DMS153 (cell line): ENCODE data around the gene C14orf180.

Experiments used
- DNase-seq: peaks from one replicate; lab custom pipeline; 2025; lab: John Stamatoyannopoulos, UW

The C14orf180 gene

DNA sequence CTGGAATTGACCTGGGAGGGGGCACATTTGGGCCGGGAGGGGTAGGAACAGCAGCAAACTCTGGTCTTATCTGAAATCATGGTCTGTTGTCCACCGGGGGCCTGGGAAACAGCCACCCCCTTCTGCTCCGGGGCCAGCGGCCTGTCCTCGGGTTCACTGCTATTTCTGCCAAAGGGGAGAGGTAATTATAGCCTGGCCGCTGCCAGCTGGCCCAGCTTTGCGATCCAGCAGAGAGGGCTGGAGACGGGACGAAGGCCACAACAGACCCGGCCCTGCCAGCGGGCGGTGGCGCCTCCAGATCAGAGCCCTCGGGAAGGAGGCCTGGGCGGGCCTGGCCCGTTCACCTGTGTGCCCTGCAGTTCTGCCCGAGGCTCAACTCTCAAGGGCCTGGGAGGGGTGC lies at the start of gene C14orf180:
TSS of gene C14orf180 (plus strand) at position 258 of the 400 bp plus-strand sequence. CDS start 6,667 bp downstream, outside the sequence.
- no peak for DNase-seq

DNA sequence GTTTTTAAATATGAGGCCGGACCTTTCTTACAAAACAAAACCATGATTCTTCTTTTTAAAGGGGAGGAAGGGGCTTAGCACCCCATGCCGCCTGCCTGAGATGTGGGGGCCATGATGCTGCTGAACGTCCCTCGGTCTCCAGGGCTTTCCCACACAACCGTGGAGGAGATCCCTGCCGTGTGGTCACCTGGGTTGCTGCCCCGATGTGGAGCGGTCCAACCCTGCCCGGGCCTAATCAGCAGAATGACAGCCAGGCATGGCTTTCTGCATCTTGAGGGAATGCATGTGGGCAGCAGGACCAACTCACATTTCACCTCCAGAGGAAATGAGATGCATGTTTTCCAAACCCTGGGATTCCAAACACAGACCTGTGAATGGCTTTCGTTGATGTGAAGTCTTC lies 48.9 kb upstream of the C14orf180 start:
- DNase-seq = no peak

DNA sequence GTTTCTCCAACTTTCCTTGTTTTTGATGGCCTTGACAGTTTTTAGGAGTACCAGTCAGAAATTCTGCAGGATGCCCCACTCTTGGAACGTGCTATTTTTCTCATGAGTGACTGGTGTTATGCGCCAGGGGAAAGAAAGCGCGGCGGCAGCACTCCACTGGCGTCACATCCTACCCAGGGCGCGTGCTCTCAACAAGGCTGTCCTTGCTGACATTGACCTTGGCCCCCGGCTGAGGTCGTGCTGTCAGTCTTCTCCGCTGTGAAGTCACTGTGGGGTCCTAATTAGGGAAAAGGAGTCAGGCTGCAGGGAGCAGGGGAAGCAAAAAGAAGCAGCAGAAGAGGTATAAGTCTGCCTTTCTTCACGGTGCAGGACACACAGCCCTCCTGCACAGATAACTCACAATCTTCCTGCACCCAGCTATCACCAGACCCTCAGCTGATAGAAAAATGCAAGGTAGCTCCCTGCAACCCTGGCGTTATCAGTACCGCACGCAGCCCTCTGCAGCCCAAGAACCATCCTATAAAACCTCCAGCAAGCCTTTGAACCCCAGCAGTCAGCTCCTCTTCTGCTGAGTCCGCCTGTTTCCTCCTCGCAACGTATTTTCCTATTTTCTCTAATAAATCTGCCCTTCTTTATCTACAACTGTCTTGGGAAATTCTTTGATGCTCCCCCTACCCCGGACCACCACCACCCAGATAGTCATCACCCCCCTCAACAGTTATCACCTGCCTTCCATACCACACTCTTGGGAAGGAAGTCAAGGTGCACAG lies 48.0 kb upstream of the C14orf180 start:
- no peak for DNase-seq

DNA sequence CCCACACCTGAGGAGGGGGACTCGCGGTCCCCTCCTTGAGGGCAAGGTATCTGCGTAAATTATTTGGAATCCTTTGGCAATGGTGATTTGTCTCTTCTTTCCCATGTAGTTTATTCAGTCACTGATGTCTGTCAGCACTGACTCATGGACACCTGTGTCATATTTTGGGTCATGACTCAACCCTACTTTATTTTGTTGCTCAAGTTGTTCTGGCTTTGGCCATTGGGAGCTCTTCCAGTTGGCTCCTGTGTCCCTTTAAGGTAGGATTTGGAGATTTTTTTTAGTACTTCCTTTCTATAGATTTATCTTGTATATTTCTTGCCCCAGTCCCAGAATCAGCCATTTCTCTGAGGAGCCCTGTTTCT lies 47.4 kb upstream of the C14orf180 start:
- DNase-seq = no peak

DNA sequence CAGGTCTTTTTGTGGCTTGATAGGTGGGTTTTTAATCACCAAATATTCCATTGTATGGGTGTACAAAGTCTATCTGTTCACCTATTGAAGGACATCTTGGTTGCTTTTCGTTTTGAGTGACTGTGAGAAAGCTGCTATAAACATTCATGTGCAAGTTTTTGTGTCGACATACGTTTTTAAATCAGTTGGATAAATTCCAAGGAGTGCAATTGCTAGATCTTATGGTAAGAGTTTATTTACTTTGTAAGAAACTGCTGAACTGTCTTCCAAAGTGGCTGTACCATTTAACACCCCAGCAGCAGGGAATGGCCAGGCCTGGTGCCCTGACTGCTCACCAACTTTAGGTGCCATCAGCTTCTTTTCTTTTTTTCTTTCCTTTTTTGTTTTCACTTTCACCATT lies 45.5 kb upstream of the C14orf180 start:
- no peak for DNase-seq

DNA sequence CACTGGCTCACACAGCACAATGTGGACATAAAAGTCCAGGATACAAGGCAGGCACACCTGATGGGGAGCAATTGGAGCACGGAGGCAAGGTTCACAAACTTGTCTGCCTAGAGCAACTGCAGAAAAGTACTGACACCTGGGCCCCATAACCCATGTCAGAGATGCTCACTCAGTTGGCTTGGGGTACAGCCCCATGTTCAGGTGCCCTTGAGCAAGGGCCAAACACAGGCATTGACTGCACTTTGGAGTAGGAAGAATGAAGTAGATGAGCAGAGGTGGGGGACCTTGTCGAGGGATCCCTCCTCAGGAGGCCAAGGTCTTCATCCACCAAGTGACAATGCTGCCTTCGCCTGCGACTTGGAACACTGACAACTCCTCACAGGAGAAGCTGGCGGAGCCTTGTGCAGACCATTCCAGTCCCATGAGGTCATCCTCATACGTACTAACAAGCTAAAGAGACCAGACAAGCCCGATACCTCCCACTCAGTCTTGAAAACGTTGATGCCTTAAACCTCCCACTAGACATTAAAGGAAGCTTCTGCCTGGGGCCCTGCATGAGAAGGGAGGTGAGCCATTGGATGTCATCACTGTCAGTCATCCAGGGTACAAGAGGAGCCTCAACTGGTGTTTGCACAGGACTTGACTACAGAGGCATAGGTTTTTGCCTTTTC lies 42.5 kb upstream of the C14orf180 start:
- DNase-seq = no peak

DNA sequence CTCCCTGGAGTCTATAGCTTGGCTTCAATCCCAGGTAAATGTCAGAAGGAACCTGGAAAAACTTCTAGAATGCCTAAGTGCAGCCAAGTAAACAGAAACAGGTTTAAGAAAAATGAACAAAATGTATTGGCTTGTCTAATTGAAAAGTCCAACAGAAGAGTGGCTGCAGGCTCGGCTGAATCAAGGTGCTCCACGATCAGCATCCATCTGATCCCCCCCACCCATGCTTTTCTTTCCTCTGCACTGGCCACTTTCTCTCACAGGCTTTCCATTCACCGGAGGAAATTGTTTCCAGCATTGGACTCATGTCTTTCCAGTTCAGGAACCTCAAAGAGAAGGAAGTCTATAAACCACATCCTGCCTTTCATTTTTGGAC lies 42.0 kb upstream of the C14orf180 start:
- no peak for DNase-seq

DNA sequence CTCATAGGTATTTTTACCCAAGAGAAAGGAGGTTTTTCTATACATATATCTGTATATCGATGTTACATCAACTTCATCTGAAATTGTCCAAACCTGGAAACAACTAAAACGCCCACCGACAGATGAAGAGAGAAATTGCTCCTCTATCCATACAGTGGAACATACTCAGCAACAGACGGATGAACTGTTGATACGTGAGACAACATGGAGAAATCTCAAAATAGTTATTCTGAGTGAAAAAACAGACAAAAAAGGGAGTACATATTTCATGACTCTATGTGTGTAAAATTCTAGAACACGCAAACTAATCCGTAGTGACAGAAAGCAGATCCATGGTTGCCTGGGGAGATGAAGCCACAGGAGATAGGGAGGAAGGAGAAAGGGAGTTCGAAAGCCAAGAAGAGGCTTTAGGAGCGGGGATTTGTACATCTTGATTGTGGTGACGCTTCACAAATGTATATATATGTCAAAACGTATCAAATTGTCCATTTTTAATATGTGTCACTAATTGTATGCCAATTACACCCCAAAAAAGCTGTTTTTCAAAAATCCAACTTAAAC lies 37.6 kb upstream of the C14orf180 start:
- DNase-seq = no peak

DNA sequence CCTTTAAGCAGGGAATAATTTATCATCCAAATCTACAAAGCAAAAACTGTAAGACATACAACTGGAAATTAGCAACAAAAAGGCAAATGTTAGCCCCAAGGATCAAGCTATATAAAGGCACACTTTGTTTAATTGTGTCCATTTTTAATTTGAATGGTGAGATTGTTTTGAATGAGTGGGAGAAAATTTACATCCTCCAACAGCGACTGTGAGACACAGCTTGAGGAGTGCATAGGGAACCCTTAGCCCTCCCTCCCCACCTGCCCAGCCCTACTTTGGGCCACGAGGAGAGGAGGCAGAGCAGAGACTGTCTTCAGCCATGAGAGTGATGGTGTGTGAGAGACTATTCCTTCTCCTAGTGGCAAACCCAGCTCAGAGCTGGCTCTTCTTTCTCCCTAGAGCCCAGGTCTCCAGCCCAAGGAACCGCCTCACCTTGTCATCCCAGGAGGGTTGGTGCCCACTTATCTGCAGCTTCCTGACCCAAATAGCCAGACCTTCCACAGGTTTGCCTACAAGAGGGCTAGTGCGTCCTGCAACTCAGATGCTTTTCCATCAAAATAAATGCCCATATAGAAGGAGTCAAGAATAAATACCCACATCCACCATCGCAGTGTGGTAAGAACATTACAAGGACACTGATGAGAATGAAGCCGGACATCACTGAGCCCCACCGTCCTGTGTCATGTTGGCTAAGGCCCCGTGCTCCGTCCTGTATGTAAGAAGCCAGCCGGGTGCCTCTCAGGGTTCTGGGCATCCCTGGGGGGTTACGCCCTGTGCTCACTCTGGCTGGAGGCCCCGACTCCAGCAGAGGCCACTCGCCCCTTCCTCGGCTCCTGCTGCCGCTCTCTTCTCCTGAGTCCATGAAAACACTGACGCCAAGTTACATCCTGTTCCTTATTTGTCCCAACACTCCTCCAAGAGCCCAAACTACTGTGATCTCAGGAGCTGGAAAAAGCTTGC lies 36.4 kb upstream of the C14orf180 start:
- DNase-seq = no peak

DNA sequence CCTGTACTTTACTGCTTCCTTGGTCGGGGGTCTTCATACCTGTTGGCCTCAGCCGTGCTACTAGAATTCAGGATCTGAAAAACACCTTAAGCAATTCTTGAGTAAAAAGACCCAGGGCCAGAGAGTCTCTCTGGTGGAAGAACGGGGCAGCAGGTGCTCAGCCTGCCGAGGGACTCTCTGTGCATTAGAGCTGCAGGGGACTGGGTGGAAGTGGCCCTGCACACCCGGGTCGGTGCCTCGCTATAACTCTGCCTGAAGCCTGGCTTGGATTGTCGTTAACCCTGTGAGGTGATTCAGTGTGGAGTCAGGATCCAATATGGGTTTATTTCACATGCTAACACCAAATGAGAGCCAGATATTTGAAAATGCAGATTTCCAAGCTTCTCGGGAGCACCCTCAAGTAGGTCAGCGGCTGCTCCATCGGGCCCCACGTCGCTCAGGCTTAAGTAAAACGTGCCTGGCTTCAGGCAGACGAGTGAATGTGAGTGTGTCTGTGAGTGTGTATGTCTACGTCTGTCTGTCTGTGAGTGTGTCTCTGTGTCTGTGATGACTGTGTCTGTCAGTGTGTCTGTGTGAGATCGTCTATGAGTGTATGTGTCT lies 35.1 kb upstream of the C14orf180 start:
- no peak for DNase-seq

DNA sequence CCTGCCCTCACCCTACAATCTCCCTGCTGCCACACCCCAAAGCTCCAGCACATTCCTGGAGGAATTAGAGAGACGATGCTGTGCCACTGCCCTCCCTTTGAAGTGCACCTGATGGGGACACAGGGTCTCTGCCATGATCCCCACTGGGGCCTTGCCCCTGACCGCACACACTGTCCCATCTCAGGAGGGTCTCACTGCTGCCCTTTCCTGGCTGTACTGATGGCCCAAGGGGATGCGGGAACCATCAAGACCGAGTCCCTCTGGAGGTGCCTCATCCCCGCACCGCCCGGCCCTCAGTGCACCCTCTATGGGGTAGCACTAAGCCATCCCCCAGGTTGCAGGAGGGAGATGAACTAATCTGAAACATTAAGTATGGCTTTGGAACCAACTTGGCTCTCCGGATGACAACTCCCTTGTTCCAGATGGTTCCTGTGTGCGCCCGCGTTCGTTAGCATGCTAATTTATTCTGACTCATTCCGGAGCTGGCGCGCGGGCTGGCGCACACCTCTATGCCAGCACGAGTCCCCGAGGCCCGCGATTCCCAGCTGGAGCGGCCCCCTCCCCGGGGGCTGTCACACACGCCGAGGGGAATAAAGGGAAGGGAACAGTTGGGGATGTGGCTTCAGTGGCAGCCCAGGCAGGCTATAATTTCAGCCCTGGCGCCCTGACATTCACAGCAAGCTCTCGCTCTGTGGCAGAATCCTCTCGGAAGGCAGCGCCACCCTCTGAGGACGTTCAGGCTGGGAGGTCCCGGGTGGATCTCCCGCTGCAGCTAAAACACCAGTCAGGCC lies 34.2 kb upstream of the C14orf180 start:
- DNase-seq = no peak

DNA sequence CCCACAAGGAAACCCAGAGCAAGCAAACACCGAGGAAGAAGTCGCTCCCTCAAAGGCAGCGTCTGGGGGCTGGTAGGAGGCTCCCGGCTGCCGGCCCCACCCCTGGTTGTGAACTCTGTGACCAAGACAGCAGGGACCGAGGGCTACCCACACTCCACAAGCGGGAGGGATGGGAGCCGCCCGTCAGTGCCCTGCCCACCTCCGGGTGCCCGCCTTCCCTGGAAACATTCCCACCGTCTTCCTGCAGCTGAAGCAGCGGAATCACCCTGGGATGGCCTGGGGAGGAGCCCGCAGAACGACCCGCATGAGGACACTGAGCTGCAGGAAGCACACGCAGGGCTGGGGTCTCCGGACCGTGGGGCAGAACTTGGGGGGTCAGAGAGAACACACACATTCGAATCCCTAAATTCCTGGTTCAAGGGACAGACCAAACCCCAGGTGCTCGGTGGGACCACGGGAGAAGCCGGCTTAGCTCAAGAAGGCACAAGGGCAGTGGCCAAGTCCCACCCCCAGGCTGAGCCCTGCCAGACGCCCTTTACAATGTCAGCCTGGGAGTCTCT lies 33.5 kb upstream of the C14orf180 start:
- DNase-seq = no peak

DNA sequence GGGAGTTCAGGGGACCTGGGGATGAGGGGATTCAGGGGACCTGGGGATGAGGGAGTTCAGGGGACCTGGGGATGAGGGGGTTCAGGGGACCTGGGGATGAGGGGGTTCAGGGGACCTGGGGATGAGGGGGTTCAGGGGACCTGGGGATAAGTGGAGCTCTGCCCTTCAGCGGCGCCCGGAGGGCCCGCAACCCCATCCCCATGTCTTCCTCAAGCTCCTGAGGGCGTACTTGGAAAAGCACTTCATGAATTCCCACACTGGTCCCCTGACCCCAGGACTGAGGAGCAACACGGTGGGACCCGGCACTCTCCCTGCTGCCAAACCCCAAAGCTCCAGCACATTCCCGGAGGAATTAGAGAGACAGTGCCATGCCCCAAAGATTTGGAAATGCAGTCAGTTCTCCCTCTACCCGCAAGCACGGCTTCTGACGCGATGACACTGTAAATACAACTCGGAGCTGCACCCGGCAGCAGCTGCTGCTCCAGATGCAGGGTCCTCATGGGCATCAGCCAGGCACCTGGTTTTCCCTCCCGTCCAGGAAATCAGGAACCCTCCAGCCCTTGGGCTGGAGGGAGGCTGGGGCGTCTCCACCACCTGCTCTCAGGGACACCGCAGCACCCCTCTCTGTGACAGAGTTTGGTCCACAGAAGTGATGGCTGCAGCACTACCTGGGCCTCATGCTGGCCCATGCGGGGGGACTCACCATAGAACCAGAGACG lies 32.8 kb upstream of the C14orf180 start:
- no peak for DNase-seq

DNA sequence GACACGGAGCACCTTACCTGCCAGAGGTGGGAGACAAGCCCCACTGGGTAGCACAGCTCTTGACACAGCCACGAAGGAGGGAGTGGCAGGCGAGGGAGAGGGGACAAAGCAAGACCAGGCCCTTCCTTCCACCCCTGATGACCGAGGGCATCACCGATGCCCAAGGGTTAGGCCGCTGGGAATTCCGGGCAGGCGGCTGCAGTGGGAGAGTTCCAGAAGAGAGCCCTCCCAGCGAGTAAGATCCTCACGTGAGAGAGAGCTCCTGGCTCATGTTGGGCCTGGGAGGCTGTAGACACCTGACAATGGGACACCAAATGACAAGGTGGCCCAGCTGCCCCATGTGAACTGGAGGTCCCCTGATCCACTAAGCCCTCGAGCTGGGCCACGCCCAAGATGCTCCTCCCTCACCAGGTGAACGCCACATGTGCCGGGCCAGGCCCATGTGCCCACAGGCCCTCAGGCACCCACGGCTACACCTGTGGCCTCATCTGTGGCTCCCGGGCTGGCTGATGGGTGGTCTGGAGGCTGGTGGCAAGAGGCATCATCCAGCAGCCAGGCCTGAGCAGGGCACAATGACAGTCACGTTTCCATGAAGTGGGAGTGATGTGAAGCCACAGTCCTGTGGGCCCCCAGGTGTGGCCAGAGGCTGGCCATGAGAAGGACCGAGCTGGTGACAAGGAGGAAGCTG lies 32.1 kb upstream of the C14orf180 start:
- DNase-seq = no peak

DNA sequence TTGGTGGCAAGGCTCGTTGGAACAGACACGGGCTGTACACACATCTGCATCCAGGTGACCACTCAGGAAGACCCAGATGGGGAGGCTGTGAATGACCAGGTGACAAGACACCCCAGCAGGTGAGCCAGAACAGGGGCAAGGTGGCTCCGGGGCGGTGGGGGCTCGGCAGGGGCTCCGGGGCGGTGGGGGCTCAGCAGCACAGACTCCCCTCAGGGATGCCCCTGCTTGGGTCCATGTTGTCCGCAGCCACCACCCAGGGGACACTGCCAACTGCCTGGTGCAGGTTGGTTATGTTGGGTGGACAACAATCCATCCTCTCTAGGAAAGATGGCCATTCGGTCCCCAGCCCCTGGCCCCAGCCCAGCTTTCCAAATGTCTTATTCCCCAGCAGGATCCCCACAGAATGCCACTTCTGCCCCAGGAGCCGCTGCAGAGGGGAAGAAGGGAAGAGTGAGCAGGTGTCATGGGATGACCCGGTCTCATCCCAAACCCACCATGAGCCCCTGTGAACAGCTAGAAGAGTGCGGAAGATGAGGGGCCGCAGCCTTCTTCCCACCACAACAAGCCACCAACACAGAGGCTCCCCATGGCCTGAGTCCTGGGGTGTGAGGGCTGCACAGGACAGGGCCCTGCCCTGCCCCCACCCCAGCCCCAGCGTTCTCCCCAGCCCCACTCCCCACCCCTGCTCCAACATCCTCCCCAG lies 31.4 kb upstream of the C14orf180 start:
- DNase-seq = no peak

DNA sequence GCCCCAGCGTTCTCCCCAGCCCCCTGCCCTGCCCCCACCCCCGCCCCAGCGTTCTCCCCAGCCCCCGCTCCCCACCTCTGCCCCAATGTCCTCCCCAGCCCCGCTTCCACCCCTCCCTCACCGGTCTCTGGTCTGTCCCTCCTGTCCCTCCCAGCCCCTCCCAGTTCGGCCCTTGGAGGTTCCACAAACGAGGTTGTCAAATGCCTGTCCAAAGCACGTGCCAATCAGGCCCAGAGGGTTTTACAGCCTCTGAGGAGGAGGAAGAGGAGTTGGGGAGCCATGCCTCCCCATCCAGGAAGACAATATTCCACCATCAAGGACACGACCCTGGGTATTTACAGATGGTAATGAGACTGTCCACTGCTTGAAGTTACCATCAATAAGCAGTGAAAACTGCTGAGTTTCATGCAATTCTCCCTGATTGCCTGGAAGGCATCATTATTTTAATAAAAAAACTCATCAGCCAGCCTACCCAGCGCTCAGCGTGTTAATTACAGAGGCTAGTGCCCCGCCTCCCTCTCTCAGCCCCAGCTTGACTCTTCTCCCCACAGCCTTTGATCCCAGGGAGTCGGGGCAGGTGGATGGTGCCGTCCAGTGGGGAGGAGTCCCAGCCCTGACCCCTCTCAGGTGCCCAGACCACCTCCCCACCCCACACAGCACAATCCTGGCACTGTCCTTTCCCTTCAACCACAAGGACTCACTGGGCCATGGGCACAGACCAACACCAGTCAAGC lies 30.6 kb upstream of the C14orf180 start:
- DNase-seq = no peak

DNA sequence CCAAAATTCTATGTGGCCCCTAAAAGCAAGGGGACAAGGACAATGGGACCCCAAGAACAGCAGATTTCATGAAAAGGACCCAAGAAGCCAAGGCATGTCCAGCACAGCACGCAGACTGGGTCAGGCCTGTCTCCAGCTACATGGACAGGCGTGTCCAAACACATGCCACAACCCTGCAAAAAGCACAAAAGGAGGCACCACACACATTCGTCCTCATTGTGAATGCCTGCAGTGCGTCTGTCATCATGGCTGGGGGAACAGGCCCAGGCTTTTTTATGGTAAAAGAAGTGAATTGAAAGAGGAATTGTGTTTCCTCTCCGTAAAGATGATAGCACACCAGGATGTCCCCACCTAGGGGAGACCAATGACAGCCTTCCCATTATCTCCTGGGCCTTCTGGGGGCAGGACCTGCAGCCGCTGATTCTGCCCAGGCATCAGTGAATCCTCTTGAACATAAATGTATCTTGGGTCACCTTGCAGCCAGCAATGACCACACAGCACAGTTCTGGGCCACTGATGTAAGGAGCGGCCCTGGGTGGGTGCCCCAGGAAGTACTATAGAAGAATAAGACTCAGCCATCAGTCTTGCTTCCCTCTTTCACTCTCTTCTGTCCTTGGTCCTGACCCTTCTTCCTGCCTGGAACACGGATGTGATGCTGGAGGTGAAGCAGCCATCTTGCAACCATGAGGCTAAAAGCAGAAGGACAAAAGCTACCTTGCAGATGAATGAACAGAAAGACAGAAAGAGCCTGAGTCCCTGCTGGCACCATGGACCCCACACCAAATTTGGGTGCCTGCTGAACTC lies 29.8 kb upstream of the C14orf180 start:
- DNase-seq = no peak
